ENCODE results near the gene ZNF592. TPM values are rescaled to one million over a fixed set of nuclear protein-coding genes. Genes with fewer than 3 reads are reported as not detected.
"Not testable (repeated sequence)": the region's sequence is repeated elsewhere in the genome, so short reads cannot be mapped to it uniquely, and the experiment has no call there.

The ZNF592 gene
- total and polyA plus RNA-seq, 5 donors = 14.0 to 25.6 (median 20.5) TPM

DNA sequence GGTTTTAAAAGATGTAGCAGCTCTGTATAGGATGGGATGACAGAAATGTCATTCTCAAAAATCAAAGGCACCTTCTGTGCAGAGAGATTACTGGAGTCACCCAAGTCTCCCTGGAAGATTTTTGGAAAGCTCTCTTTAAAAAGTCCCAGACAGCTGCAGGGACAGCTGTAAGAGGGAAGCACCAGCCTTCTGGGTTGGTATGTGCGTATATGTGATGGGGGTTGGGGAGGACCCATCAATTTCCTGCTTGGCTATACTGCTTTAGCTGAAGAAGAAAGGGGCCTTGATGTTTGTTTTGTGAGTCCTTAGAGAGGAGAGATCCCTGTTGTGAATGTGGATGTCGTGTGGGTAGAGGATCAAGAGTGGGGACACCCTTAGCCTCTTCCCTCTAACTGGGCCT, 27.0 kb upstream of the ZNF592 start:
- 71% methylated on average over 2 of the region's 2 CpGs for WGBS
- no peaks in the 10 kb centered on the region for H3K27me3 ChIP-seq (ENCODE audit: control insufficient read depth, insufficient read depth)
- no peaks in the 10 kb centered on the region for H3K4me1 ChIP-seq (ENCODE audit: control insufficient read depth, insufficient read depth, low read length)
- DNase-seq = no peak
- intact Hi-C loops (cut with DNase I) = no loop called here
- ATAC-seq = no peak
- no peak overlapping the region for H3K27ac ChIP-seq (ENCODE audit: low read length)
- no peaks in the 10 kb centered on the region for H3K9me3 ChIP-seq (ENCODE audit: control insufficient read depth, low read length)
- H3K4me3 ChIP-seq (ENCODE audit: low read length) = no peak overlapping the region

GRCh38 chr15:84722628-84723027, 25.8 kb upstream of the ZNF592 start:
- H3K4me3 ChIP-seq (ENCODE audit: low read length) = no peak overlapping the region
- H3K4me1 ChIP-seq (ENCODE audit: control insufficient read depth, insufficient read depth, low read length) = no peaks in the 10 kb centered on the region
- ATAC-seq (no peak), DNase-seq (no peak)
- H3K9me3 ChIP-seq (ENCODE audit: control insufficient read depth, low read length) = no peaks in the 10 kb centered on the region
- intact Hi-C loops (cut with DNase I) = no loop called here
- no peak overlapping the region for H3K27ac ChIP-seq (ENCODE audit: low read length)
- H3K27me3 ChIP-seq (ENCODE audit: control insufficient read depth, insufficient read depth) = no peaks in the 10 kb centered on the region
- 90% methylated on average over 2 of the region's 2 CpGs for WGBS

- Histone ChIP-seq H3K4me3 (ENCODE audit: low read length) (no peak overlapping the region), H3K27ac (ENCODE audit: low read length) (peak overlapping the region; percentile 62)
Observed at GRCh38 chr15:84725001-84725491, 23.3 kb upstream of the ZNF592 start.

DNA sequence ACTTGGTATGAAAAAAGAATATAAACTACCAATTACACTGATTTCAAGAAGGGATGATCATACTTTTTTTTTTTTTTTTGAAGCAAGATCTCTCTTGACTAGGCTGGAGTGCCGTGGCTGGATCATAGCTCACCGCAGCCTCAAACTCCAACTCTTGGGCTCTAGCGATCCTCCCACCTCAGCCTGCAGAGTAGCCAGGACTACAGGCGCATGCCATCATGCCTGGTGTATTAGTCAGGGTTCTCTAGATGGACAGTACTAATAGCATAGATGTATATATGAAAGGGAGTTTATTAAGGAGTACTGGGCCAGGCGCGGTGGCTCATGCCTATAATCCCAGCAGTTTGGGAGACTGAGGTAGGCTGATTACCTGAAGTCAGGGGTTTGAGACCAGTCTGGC, 21.0 kb upstream of the ZNF592 start:
- H3K27ac ChIP-seq (ENCODE audit: low read length) = no peak overlapping the region
- ATAC-seq = no peak
- DNase-seq = no peak
- H3K4me1 ChIP-seq (ENCODE audit: control insufficient read depth, insufficient read depth, low read length) = no peaks in the 10 kb centered on the region
- H3K27me3 ChIP-seq (ENCODE audit: control insufficient read depth, insufficient read depth) = no peaks in the 10 kb centered on the region
- no peaks in the 10 kb centered on the region for H3K9me3 ChIP-seq (ENCODE audit: control insufficient read depth, low read length)
- intact Hi-C loops (cut with DNase I) = no loop called here
- H3K4me3 ChIP-seq (ENCODE audit: low read length) = no peak overlapping the region
- 96% methylated on average over 6 of the region's 6 CpGs for WGBS

More at GRCh38 chr15:84725001-84725491, 23.3 kb upstream of the ZNF592 start:
- DNase-seq (no peak), ATAC-seq (peak; percentile 89 to 96)
- no peaks in the 10 kb centered on the region for H3K4me1 ChIP-seq (ENCODE audit: control insufficient read depth, insufficient read depth, low read length)
- H3K9me3 ChIP-seq (ENCODE audit: control insufficient read depth, low read length) = no peaks in the 10 kb centered on the region
- intact Hi-C loops (cut with DNase I) = no loop called here
- WGBS = 18% methylated on average over 1 of the region's 1 CpG
- no peaks in the 10 kb centered on the region for H3K27me3 ChIP-seq (ENCODE audit: control insufficient read depth, insufficient read depth)

- Histone ChIP-seq H3K4me3 (ENCODE audit: low read length) (no peak overlapping the region), H3K4me1 (ENCODE audit: control insufficient read depth, insufficient read depth, low read length) (no peaks in the 10 kb centered on the region), H3K9me3 (ENCODE audit: control insufficient read depth, low read length) (no peaks in the 10 kb centered on the region), H3K27me3 (ENCODE audit: control insufficient read depth, insufficient read depth) (no peaks in the 10 kb centered on the region), H3K27ac (ENCODE audit: low read length) (no peak overlapping the region)
- no peak for DNase-seq
- no peak for ATAC-seq
- intact Hi-C loops (cut with DNase I) = no loop called here
Observed at GRCh38 chr15:84731774-84732173, 16.6 kb upstream of the ZNF592 start.

- H3K9me3 ChIP-seq (ENCODE audit: control insufficient read depth, low read length) = no peaks in the 10 kb centered on the region
- H3K27ac ChIP-seq (ENCODE audit: low read length) = peak overlapping the region; percentile 43
- no peak overlapping the region for H3K4me3 ChIP-seq (ENCODE audit: low read length)
- H3K4me1 ChIP-seq (ENCODE audit: control insufficient read depth, insufficient read depth, low read length) = no peaks in the 10 kb centered on the region
- WGBS = 56% methylated on average over 7 of the region's 7 CpGs
- no peaks in the 10 kb centered on the region for H3K27me3 ChIP-seq (ENCODE audit: control insufficient read depth, insufficient read depth)
- ATAC-seq (peak; percentile 57 to 73), DNase-seq (peak in 1 of 3 donors; percentile 35)
- intact Hi-C loops (cut with DNase I) = no loop called here
Observed at GRCh38 chr15:84734794-84735479, 13.5 kb upstream of the ZNF592 start.

GRCh38 chr15:84735480-84736061, 12.8 kb upstream of the ZNF592 start:
- intact Hi-C loops (cut with DNase I); H3K27me3 ChIP-seq (ENCODE audit: control insufficient read depth, insufficient read depth); H3K4me1 ChIP-seq (ENCODE audit: control insufficient read depth, insufficient read depth, low read length); DNase-seq; H3K4me3 ChIP-seq (ENCODE audit: low read length); H3K9me3 ChIP-seq (ENCODE audit: control insufficient read depth, low read length): not testable (repeated sequence)
- H3K27ac ChIP-seq (ENCODE audit: low read length) = peak overlapping the region; percentile 43
- ATAC-seq = peak in 1 of 2 donors; percentile 14
- WGBS = 82% methylated on average over 9 of the region's 9 CpGs

- no peaks in the 10 kb centered on the region for H3K4me1 ChIP-seq (ENCODE audit: control insufficient read depth, insufficient read depth, low read length)
- ATAC-seq (no peak), DNase-seq (no peak)
- WGBS = 95% methylated on average over 5 of the region's 5 CpGs
- H3K27ac ChIP-seq (ENCODE audit: low read length) = no peak overlapping the region
- no peak overlapping the region for H3K4me3 ChIP-seq (ENCODE audit: low read length)
- intact Hi-C loops (cut with DNase I) = no loop called here
- no peaks in the 10 kb centered on the region for H3K9me3 ChIP-seq (ENCODE audit: control insufficient read depth, low read length)
- H3K27me3 ChIP-seq (ENCODE audit: control insufficient read depth, insufficient read depth) = no peaks in the 10 kb centered on the region
Observed at GRCh38 chr15:84736375-84736774, 12.0 kb upstream of the ZNF592 start.

- intact Hi-C loops (cut with DNase I) = no loop called here
- no peak for ATAC-seq
- Histone ChIP-seq H3K9me3 (ENCODE audit: control insufficient read depth, low read length) (no peaks in the 10 kb centered on the region), H3K4me1 (ENCODE audit: control insufficient read depth, insufficient read depth, low read length) (no peaks in the 10 kb centered on the region), H3K27ac (ENCODE audit: low read length) (no peak overlapping the region), H3K27me3 (ENCODE audit: control insufficient read depth, insufficient read depth) (no peaks in the 10 kb centered on the region), H3K4me3 (ENCODE audit: low read length) (no peak overlapping the region)
- no peak for DNase-seq
- 79% methylated on average over 2 of the region's 2 CpGs for WGBS
Observed at GRCh38 chr15:84737005-84737404, 11.4 kb upstream of the ZNF592 start.

GRCh38 chr15:84740691-84741090, 7.7 kb upstream of the ZNF592 start:
- Histone ChIP-seq H3K27me3 (ENCODE audit: control insufficient read depth, insufficient read depth) (no peaks in the 10 kb centered on the region), H3K4me3 (ENCODE audit: low read length) (no peak overlapping the region), H3K4me1 (ENCODE audit: control insufficient read depth, insufficient read depth, low read length) (no peaks in the 10 kb centered on the region), H3K27ac (ENCODE audit: low read length) (no peak overlapping the region), H3K9me3 (ENCODE audit: control insufficient read depth, low read length) (no peaks in the 10 kb centered on the region)
- intact Hi-C loops (cut with DNase I) = loop anchor here in 1 of 4 donors (10.0 kb wide), 1 partner anchor 86 kb away; the partner anchor contains the start of genes NMB and WDR73
- ATAC-seq (no peak), DNase-seq (no peak)
- WGBS = 83% methylated on average over 4 of the region's 4 CpGs

DNA sequence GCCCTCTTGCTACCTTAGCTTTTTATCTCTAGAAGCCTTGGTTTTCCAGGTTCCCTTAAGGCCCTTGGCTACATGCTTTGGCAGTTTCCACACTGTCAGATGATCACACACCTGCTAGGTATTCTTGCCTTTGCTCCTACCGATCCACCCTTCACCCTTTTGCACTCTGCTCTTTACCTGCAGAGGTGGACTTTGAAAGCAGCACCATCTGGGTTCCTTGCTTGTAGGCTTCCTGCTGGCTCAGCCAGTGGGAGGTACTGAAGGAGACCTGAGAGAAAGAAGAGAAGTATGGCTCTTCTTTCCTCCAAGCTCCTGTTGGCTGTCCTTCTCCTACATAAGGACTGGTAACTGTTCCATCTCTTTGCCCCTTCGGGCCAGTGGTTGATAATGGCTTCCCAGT, 7.3 kb upstream of the ZNF592 start:
- intact Hi-C loops (cut with DNase I) = loop anchor here in 1 of 4 donors (10.0 kb wide), 1 partner anchor 86 kb away; the partner anchor contains the start of genes NMB and WDR73
- no peaks in the 10 kb centered on the region for H3K9me3 ChIP-seq (ENCODE audit: control insufficient read depth, low read length)
- no peak overlapping the region for H3K4me3 ChIP-seq (ENCODE audit: low read length)
- DNase-seq (no peak), ATAC-seq (peak in 1 of 2 donors; percentile 40)
- H3K27me3 ChIP-seq (ENCODE audit: control insufficient read depth, insufficient read depth) = no peaks in the 10 kb centered on the region
- H3K27ac ChIP-seq (ENCODE audit: low read length) = no peak overlapping the region
- H3K4me1 ChIP-seq (ENCODE audit: control insufficient read depth, insufficient read depth, low read length) = no peaks in the 10 kb centered on the region
- WGBS = 85% methylated on average over 2 of the region's 2 CpGs
